Osteoblast (primary cell): ENCODE measurements around the gene PPP2R5D. TPM values are rescaled to one million over a fixed set of nuclear protein-coding genes. Genes with fewer than 3 reads are reported as not detected.
"Not testable (repeated sequence)": the region's sequence is repeated elsewhere in the genome, so short reads cannot be mapped to it uniquely, and the experiment has no call there.

Experiments
- DNase-seq: peaks from one replicate; pipeline ENCODE4 v3.0.0; 2011; ENCODE audit warnings: low spot score, mixed read lengths; ENCODE audit not compliant: insufficient read length; ENCODE audit errors: missing footprints
- H2AFZ ChIP-seq: 2 replicates; pipeline ENCODE4 v1.6.0; 2011; ENCODE audit warnings: mild to moderate bottlenecking, low read length
- H3K27ac ChIP-seq: 2 replicates; pipeline ENCODE4 v1.5.1; 2011; ENCODE audit warnings: mild to moderate bottlenecking, low read depth, low read length, moderate library complexity
- H3K27me3 ChIP-seq: 2 replicates; pipeline ENCODE4 v1.6.0; 2012; ENCODE audit warnings: mild to moderate bottlenecking, control low read depth, inconsistent platforms, low read length, moderate library complexity; ENCODE audit not compliant: insufficient read depth
- H3K36me3 ChIP-seq: 2 replicates; pipeline ENCODE4 v1.5.1; 2011; ENCODE audit warnings: mild to moderate bottlenecking, low read length, control low read depth, moderate library complexity; ENCODE audit not compliant: insufficient read depth
- H3K4me1 ChIP-seq: 2 replicates; pipeline ENCODE4 v1.5.1; 2011; ENCODE audit warnings: mild to moderate bottlenecking, low read length, control low read depth, moderate library complexity; ENCODE audit not compliant: insufficient read depth
- H3K4me2 ChIP-seq: 2 replicates; pipeline ENCODE4 v1.6.0; 2011; ENCODE audit warnings: mild to moderate bottlenecking, low read length; ENCODE audit not compliant: insufficient read depth
- H3K4me3 ChIP-seq: fragments of 200-600 bp; sonication (generic); 3 replicates; pipeline ENCODE4 v1.5.1; 2012; ENCODE audit warnings: mild to moderate bottlenecking, low read length, inconsistent platforms; ENCODE audit not compliant: insufficient read depth
- H3K79me2 ChIP-seq: 2 replicates; pipeline ENCODE4 v1.6.0; 2012; ENCODE audit warnings: mild to moderate bottlenecking, low read length, control low read depth, inconsistent platforms; ENCODE audit not compliant: insufficient read depth
- H3K9me3 ChIP-seq: 2 replicates; pipeline ENCODE4 v1.5.1; 2011; ENCODE audit warnings: low read depth, low read length, control low read depth
- H4K20me1 ChIP-seq: 2 replicates; pipeline ENCODE4 v1.6.0; 2012; ENCODE audit warnings: mild to moderate bottlenecking, low read length, control low read depth; ENCODE audit not compliant: insufficient read depth
- total RNA-seq: library from RNA; depleted of rRNA; stranded (reverse); fragments of >200 nt; gene quantifications from 2 replicates; pipeline ENCODE4 v1.2.3, GENCODE V29; 2012
- TF ChIP-seq, protein P1 (sequence below): IDR thresholded peaks from 2 replicates; pipeline ENCODE4 v1.5.1; 2011; ENCODE audit warnings: mild to moderate bottlenecking, low read depth, low read length, moderate library complexity; ENCODE audit errors: extremely low read depth

The PPP2R5D gene
- total RNA-seq, 1 donor = 30.8 TPM

DNA sequence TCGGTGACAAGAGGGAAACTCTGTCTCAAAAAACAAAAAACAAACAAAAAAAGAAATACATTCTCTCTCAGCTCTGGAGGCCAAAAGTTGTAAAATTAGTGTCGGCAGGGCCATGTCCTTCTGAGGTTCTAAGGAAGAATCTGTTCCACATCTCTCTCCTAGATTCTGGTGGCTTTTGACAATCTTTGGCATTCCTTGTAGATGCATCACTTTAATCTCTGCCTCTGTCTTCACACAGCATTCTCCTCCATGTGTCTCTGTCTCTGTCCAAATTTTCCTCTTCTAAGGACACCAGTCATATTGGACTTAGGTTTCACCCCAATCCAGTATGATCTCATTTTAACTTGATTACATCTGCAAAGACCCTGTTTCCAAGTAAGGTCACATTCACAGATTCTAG, 9.1 kb downstream of the PPP2R5D start:
- no peak for DNase-seq
- no peaks in the 10 kb centered on the region for H3K27me3 ChIP-seq
- H4K20me1 ChIP-seq = peaks cover 6% of the 10 kb centered on the region
- peaks cover 20% of the 10 kb centered on the region for H3K36me3 ChIP-seq
- H2AFZ ChIP-seq = no peak overlapping the region
- H3K27ac ChIP-seq = no peak overlapping the region
- peaks cover 10% of the 10 kb centered on the region for H3K4me1 ChIP-seq
- no peaks in the 10 kb centered on the region for H3K9me3 ChIP-seq
- peaks cover 18% of the 10 kb centered on the region for H3K79me2 ChIP-seq
- H3K4me3 ChIP-seq = no peak overlapping the region
- H3K4me2 ChIP-seq = no peak overlapping the region
- TF ChIP-seq, protein P1, sequence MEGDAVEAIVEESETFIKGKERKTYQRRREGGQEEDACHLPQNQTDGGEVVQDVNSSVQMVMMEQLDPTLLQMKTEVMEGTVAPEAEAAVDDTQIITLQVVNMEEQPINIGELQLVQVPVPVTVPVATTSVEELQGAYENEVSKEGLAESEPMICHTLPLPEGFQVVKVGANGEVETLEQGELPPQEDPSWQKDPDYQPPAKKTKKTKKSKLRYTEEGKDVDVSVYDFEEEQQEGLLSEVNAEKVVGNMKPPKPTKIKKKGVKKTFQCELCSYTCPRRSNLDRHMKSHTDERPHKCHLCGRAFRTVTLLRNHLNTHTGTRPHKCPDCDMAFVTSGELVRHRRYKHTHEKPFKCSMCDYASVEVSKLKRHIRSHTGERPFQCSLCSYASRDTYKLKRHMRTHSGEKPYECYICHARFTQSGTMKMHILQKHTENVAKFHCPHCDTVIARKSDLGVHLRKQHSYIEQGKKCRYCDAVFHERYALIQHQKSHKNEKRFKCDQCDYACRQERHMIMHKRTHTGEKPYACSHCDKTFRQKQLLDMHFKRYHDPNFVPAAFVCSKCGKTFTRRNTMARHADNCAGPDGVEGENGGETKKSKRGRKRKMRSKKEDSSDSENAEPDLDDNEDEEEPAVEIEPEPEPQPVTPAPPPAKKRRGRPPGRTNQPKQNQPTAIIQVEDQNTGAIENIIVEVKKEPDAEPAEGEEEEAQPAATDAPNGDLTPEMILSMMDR = no peak

DNA sequence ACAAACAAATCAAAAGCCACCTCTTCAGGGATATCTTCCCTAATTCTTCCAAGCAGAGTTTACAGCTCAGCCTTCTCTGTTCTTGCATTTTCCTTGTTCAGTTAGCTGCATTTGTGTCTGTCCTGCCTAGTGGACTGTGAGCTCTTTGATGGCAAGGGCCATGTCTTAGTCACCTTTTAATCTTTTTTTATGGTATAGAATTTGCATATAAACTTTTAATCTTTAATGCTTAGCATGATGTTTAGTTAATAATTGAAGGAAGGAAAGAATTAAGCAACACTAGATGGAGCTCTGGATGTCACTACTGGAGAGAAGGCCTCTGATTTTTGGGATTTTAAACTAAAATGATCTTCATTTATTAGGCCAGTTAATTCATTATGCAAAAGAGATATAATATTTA, 12.1 kb downstream of the PPP2R5D start:
- H3K4me3 ChIP-seq = no peak overlapping the region
- TF ChIP-seq, protein P1 = no peak
- no peak overlapping the region for H2AFZ ChIP-seq
- no peaks in the 10 kb centered on the region for H3K9me3 ChIP-seq
- peaks cover 14% of the 10 kb centered on the region for H3K79me2 ChIP-seq
- H3K27me3 ChIP-seq = no peaks in the 10 kb centered on the region
- H3K4me1 ChIP-seq = peaks cover 3% of the 10 kb centered on the region
- H4K20me1 ChIP-seq = peaks cover 5% of the 10 kb centered on the region
- H3K27ac ChIP-seq = no peak overlapping the region
- DNase-seq = no peak
- peaks cover 2% of the 10 kb centered on the region for H3K36me3 ChIP-seq
- no peak overlapping the region for H3K4me2 ChIP-seq

DNA sequence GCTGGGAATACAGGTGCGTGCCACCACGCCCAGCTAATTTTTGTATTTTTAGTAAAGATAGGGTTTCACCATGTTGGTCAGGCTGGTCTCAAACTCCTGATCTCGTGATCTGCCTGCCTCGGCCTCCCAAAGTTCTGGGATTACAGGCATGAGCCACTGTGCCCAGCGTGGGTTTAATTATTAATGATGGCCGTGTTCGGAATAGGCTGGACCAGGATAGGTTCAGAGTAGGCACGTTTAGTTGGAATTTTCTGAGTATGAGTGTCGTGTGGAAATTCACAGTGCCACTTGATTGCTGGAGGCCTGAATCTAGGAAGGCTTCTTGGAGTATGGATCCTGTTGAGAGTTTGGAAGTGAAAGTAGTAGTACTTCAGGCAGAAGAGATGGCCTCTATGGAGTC, 13.8 kb downstream of the PPP2R5D start:
- H3K36me3 ChIP-seq, H3K4me2 ChIP-seq, H4K20me1 ChIP-seq, H3K27me3 ChIP-seq, H3K9me3 ChIP-seq, H3K4me1 ChIP-seq, H3K27ac ChIP-seq, H2AFZ ChIP-seq, DNase-seq, H3K4me3 ChIP-seq: not testable (repeated sequence)
- H3K79me2 ChIP-seq = peaks cover 10% of the 10 kb centered on the region

DNA sequence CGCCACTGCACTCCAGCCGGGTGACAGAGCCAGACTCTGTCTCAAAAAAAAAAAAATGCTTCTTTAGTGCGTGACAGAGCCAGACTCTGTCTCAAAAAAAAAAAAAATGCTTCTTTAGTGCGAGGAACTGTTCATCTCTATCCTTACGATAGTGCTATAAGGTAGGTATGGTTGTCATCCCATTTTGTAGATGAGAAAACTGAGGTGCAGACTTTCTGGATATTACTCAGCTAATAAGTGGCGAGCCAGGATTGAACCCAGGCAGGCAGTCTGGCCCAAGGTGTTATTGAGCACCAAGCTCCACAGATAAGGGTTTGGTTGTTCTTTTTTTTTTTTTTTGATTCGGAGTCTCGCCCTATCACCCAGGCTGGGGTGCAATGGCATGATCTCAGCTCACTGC, 17.5 kb downstream of the PPP2R5D start:
- peaks cover 8% of the 10 kb centered on the region for H3K36me3 ChIP-seq
- TF ChIP-seq, protein P1 = no peak

More for the DNA sequence above, 17.5 kb downstream of the PPP2R5D start:
- H3K4me3 ChIP-seq = no peak overlapping the region
- no peaks in the 10 kb centered on the region for H3K9me3 ChIP-seq
- H3K79me2 ChIP-seq = peaks cover 10% of the 10 kb centered on the region
- H3K4me1 ChIP-seq = no peaks in the 10 kb centered on the region
- H2AFZ ChIP-seq = no peak overlapping the region
- peaks cover 5% of the 10 kb centered on the region for H4K20me1 ChIP-seq
- no peak for DNase-seq
- H3K27me3 ChIP-seq = no peaks in the 10 kb centered on the region
- no peak overlapping the region for H3K4me2 ChIP-seq
- no peak overlapping the region for H3K27ac ChIP-seq
